Measurements from ENCODE around the gene STAB1. TPM values are rescaled to one million over a fixed set of nuclear protein-coding genes. Genes with fewer than 3 reads are reported as not detected.

STAB1 gene
- total and polyA plus RNA-seq, 10 of the 15 experiments (the other 5 are each of a cell fraction or from before 2014, with no cell fraction given): 0.46 TPM; not detected in 9

GRCh38 chr3:52532517-52532837 lies 37.3 kb downstream of the STAB1 start:
- WGBS (ENCODE audit: insufficient coverage, insufficient replicate concordance, low lambda C conversion rate, missing lambda C conversion rate): 5% methylated on average over 5 of the region's 5 CpGs
- Histone ChIP-seq H3K9me3 (replicated peaks; ENCODE audit: control insufficient read depth, insufficient read depth, low read length) (no peaks in the 10 kb centered on the region), H3K27me3 (replicated peaks in 1 of 2; ENCODE audit: control insufficient read depth in 2 of 2, insufficient read depth in 2 of 2, low read length in 1 of 2) (no peaks in the 10 kb centered on the region), H3K27ac (ENCODE audit: control insufficient read depth, insufficient read depth) (peak overlapping the region; percentile 36), H3K4me2 (ENCODE audit: control insufficient read depth, insufficient read depth) (peak overlapping the region; percentile 92), H3K36me3 (ENCODE audit: control insufficient read depth in 2 of 2, insufficient read depth in 2 of 2, low read length in 1 of 2) (peaks cover 0 to 8% of the 10 kb centered on the region in 2 experiments; a peak in 2 of 4 replicates), H3K79me2 (ENCODE audit: control insufficient read depth, insufficient read depth, low read length) (peaks cover 39% of the 10 kb centered on the region), H2AFZ (ENCODE audit: control insufficient read depth, low read depth, low read length) (0 out of 2 replicates have a peak overlapping the region, but pooled peaks have one; percentile 13), H4K20me1 (ENCODE audit: control insufficient read depth, insufficient read depth) (no peaks in the 10 kb centered on the region), H3K4me1 (ENCODE audit: control insufficient read depth, insufficient read depth, low read length) (peaks cover 13% of the 10 kb centered on the region), H3K9ac (ENCODE audit: control insufficient read depth, insufficient read depth, low read length) (peak overlapping the region; percentile 74), H3K4me3 (peak overlapping the region; percentile 81)
- peak; percentile 59 for FAIRE-seq
- BruUV-seq (replicated peaks): no TSS peak
- peak; percentile 5 for ATAC-seq
- POLR2A ChIA-PET: interaction anchor here (0.6 to 1.0 kb wide), 3 partner anchors 10 to 238 kb away, joined by 3 to 4 read pairs (median 3); partner anchors contain the start of gene NEK4
- CTCF ChIA-PET: interaction anchor here (0.6 kb wide), 1 partner anchor 32 kb away, joined by 3 read pairs; no protein-coding TSS in a partner anchor
- in situ Hi-C loops (cut with MboI): no loop called here
- RAD21 ChIA-PET (ENCODE audit: unreplicated experiment): interaction anchor here (0.5 kb wide), 1 partner anchor 1032 kb away, joined by 3 read pairs; no protein-coding TSS in a partner anchor
- intact Hi-C loops (cut with micrococcal nuclease; ENCODE audit: unreplicated experiment): no loop called here
- DNase-seq (ENCODE audit: low read depth, low spot score): no peak
- SMC1A ChIA-PET (ENCODE audit: uncharacterized antibody, unreplicated experiment): no interaction called here
- TF ChIP-seq POLR2AphosphoS5 (IDR thresholded peaks at IDR 0.05; ENCODE audit: low read length): peak; percentile 58; the same call in 1 of the 2 replicates
- peak; percentile 57 for TF ChIP-seq CREB1 (IDR thresholded peaks at IDR 0.05; ENCODE audit: low read depth)
- TF ChIP-seq ZNF687 (IDR thresholded peaks at IDR 0.05): peak; percentile 28; the same call in 1 of the 2 replicates
- TF ChIP-seq MLLT1 (IDR thresholded peaks at IDR 0.05): no peak
- no peak for TF ChIP-seq CHD2 (IDR thresholded peaks at IDR 0.05; ENCODE audit: borderline replicate concordance, low read depth, low read length)
- TF ChIP-seq HDAC2 (IDR thresholded peaks at IDR 0.05): no peak
- TF ChIP-seq CREM (IDR thresholded peaks at IDR 0.05; ENCODE audit: low read depth): peak; percentile 55
- TF ChIP-seq SIN3A (IDR thresholded peaks at IDR 0.05; ENCODE audit: low read depth, low read length): peak; percentile 19; the same call in 1 of the 2 replicates
- TF ChIP-seq BHLHE40 (IDR thresholded peaks at IDR 0.05; ENCODE audit: borderline replicate concordance in 1 of 2, low read depth in 2 of 2, low read length in 1 of 2): 0 out of 4 replicates have a peak, but pooled peaks have one; percentile 4 to 19
- TF ChIP-seq NFIC (IDR thresholded peaks at IDR 0.05; ENCODE audit: low read depth, low read length): no peak
- TF ChIP-seq SKIL (IDR thresholded peaks at IDR 0.05; ENCODE audit: low read depth, poor library complexity, severe bottlenecking): peak; percentile 38
- 0 out of 2 replicates have a peak, but pooled peaks have one; percentile 6 for TF ChIP-seq TCF12 (IDR thresholded peaks at IDR 0.05; ENCODE audit: low read depth, low read length)
- no peak for TF ChIP-seq BMI1 (IDR thresholded peaks at IDR 0.05; ENCODE audit: borderline replicate concordance)
- TF ChIP-seq ZBED1 (IDR thresholded peaks at IDR 0.05; ENCODE audit: borderline replicate concordance): 0 out of 2 replicates have a peak, but pooled peaks have one; percentile 12
- peak; percentile 57; the same call in 1 of the 2 replicates for TF ChIP-seq POLR2A (IDR thresholded peaks at IDR 0.05; ENCODE audit: low read depth, low read length)
- no peak for TF ChIP-seq NR2C2 (IDR thresholded peaks at IDR 0.05; ENCODE audit: borderline replicate concordance, control insufficient read depth, insufficient read length, low read depth)
- TF ChIP-seq SMAD1 (IDR thresholded peaks at IDR 0.05; ENCODE audit: low read depth, partially characterized antibody): peak; percentile 41
- TF ChIP-seq TCF7 (IDR thresholded peaks at IDR 0.05; ENCODE audit: borderline replicate concordance): no peak

All from GM12878 (cell line).